ENCODE measurements around the gene AFM. TPM values are rescaled to one million over a fixed set of nuclear protein-coding genes. Genes with fewer than 3 reads are reported as not detected.

The AFM gene
- total and polyA plus RNA-seq, 2 of the 13 experiments (the other 11 are each of a cell fraction or from before 2014, with no cell fraction given): 0.13 to 1.8 TPM

- no peak for TF ChIP-seq PREB (CRISPR knock-in tag; IDR thresholded peaks at IDR 0.05)
- no peak for TF ChIP-seq ZNF580 (CRISPR knock-in tag; IDR thresholded peaks at IDR 0.05; ENCODE audit: borderline replicate concordance, low read depth)
- no peak for TF ChIP-seq ZUFSP (CRISPR knock-in tag; IDR thresholded peaks at IDR 0.05; ENCODE audit: borderline replicate concordance)
- TF ChIP-seq ZNF333 (CRISPR knock-in tag; IDR thresholded peaks at IDR 0.05; ENCODE audit: borderline replicate concordance): no peak
- TF ChIP-seq ZNF513 (CRISPR knock-in tag; conservative IDR thresholded peaks at IDR 0.05): no peak
- TF ChIP-seq TAF15 (IDR thresholded peaks at IDR 0.05; ENCODE audit: low read depth, low read length, poor library complexity, severe bottlenecking): no peak
- no peak for TF ChIP-seq NFYC (CRISPR knock-in tag; IDR thresholded peaks at IDR 0.05)
- TF ChIP-seq TGIF2 (CRISPR knock-in tag; IDR thresholded peaks at IDR 0.05): no peak; the same call in 1 of the 2 replicates
- no peak for TF ChIP-seq MEIS1 (CRISPR knock-in tag; IDR thresholded peaks at IDR 0.05; ENCODE audit: borderline replicate concordance)
- peak; percentile 91 for TF ChIP-seq SOX5 (CRISPR knock-in tag; IDR thresholded peaks at IDR 0.05; ENCODE audit: borderline replicate concordance)
- peak in 1 of 2 experiments; percentile 55; a peak in 1 of 4 replicates for TF ChIP-seq KLF16 (CRISPR knock-in tag; IDR thresholded peaks at IDR 0.05)
- peak; percentile 87 for TF ChIP-seq PHF5A (CRISPR knock-in tag; IDR thresholded peaks at IDR 0.05; ENCODE audit: low read depth, unreplicated experiment)
- TF ChIP-seq BCL6 (CRISPR knock-in tag; IDR thresholded peaks at IDR 0.05): peak; percentile 93
- TF ChIP-seq ZNF225 (CRISPR knock-in tag; IDR thresholded peaks at IDR 0.05): no peak
- TF ChIP-seq ZNF550 (CRISPR knock-in tag; IDR thresholded peaks at IDR 0.05; ENCODE audit: borderline replicate concordance): no peak
- TF ChIP-seq ZFP41 (CRISPR knock-in tag; IDR thresholded peaks at IDR 0.05; ENCODE audit: borderline replicate concordance): no peak
- no peak for TF ChIP-seq MAFG (CRISPR knock-in tag; IDR thresholded peaks at IDR 0.05)
- no peak for TF ChIP-seq GMEB2 (CRISPR knock-in tag; IDR thresholded peaks at IDR 0.05; ENCODE audit: low read depth)
- no peak for TF ChIP-seq TP53 (CRISPR knock-in tag; conservative IDR thresholded peaks at IDR 0.05)
- no peak for TF ChIP-seq ZFP91 (CRISPR knock-in tag; IDR thresholded peaks at IDR 0.05; ENCODE audit: borderline replicate concordance)
Observed at GRCh38 chr4:73432169-73433000, 49.2 kb upstream of the AFM start (continued).
